ENCODE measurements around the gene B3GLCT.
"Not testable (repeated sequence)": the region's sequence is repeated elsewhere in the genome, so short reads cannot be mapped to it uniquely, and the experiment has no call there.

B3GLCT gene

GRCh38 chr13:31311921-31312320, 112.1 kb downstream of the B3GLCT start:
- no peak for ATAC-seq (replicated peaks)
- peaks cover 21 to 39% of the 10 kb centered on the region in 2 donors for H3K9me3 Mint-ChIP-seq
- H3K27me3 Mint-ChIP-seq, result no peaks in the 10 kb centered on the region
- H3K4me1 Mint-ChIP-seq, result no peaks in the 10 kb centered on the region
- DNase-seq, result no peak
- no peak overlapping the region for H3K27ac Mint-ChIP-seq
- H3K4me3 Mint-ChIP-seq, result no peak overlapping the region
- H3K36me3 Mint-ChIP-seq, result peaks cover 37 to 41% of the 10 kb centered on the region in 2 donors

- no peak for ATAC-seq (replicated peaks)
- Mint-ChIP-seq H3K36me3 (peaks cover 34 to 35% of the 10 kb centered on the region in 2 donors), H3K9me3 (peaks cover 21 to 32% of the 10 kb centered on the region in 2 donors), H3K4me3 (no peak overlapping the region), H3K4me1 (no peaks in the 10 kb centered on the region), H3K27me3 (no peaks in the 10 kb centered on the region), H3K27ac (no peak overlapping the region)
- no peak for DNase-seq
Measured at GRCh38 chr13:31314961-31315360, 115.2 kb downstream of the B3GLCT start.

- no peak overlapping the region for H3K4me3 Mint-ChIP-seq
- DNase-seq (no peak), ATAC-seq (replicated peaks) (peak; percentile 29 to 52)
- no peak overlapping the region for H3K27ac Mint-ChIP-seq
- H3K9me3 Mint-ChIP-seq, result peaks cover 0 to 2% of the 10 kb centered on the region in 2 donors
- no peaks in the 10 kb centered on the region for H3K4me1 Mint-ChIP-seq
- no peaks in the 10 kb centered on the region for H3K27me3 Mint-ChIP-seq
- peaks cover 2 to 11% of the 10 kb centered on the region in 2 donors for H3K36me3 Mint-ChIP-seq
Measured at GRCh38 chr13:31320946-31321345, 121.2 kb downstream of the B3GLCT start.

- Mint-ChIP-seq H3K9me3 (peaks cover 0 to 2% of the 10 kb centered on the region in 2 donors), H3K27me3 (no peaks in the 10 kb centered on the region), H3K4me1 (no peaks in the 10 kb centered on the region), H3K27ac (no peak overlapping the region), H3K4me3 (no peak overlapping the region), H3K36me3 (peaks cover 2 to 11% of the 10 kb centered on the region in 2 donors)
- ATAC-seq (replicated peaks) (peak; percentile 60 to 72), DNase-seq (no peak)
Measured at GRCh38 chr13:31321457-31321856, 121.7 kb downstream of the B3GLCT start.

GRCh38 chr13:31322026-31322425, 122.3 kb downstream of the B3GLCT start:
- peaks cover 6 to 14% of the 10 kb centered on the region in 2 donors for H3K36me3 Mint-ChIP-seq
- no peak for ATAC-seq (replicated peaks)
- no peak for DNase-seq
- no peak overlapping the region for H3K4me3 Mint-ChIP-seq
- H3K27me3 Mint-ChIP-seq, result no peaks in the 10 kb centered on the region
- H3K27ac Mint-ChIP-seq, result no peak overlapping the region
- H3K9me3 Mint-ChIP-seq, result peaks cover 0 to 2% of the 10 kb centered on the region in 2 donors
- H3K4me1 Mint-ChIP-seq, result no peaks in the 10 kb centered on the region

GRCh38 chr13:31322702-31323405, 123.1 kb downstream of the B3GLCT start:
- DNase-seq, result no peak
- no peak overlapping the region for H3K4me3 Mint-ChIP-seq
- ATAC-seq (replicated peaks), result no peak
- H3K27ac Mint-ChIP-seq, result no peak overlapping the region
- no peaks in the 10 kb centered on the region for H3K27me3 Mint-ChIP-seq
- H3K36me3 Mint-ChIP-seq, result peaks cover 6 to 12% of the 10 kb centered on the region in 2 donors
- H3K4me1 Mint-ChIP-seq, result no peaks in the 10 kb centered on the region
- H3K9me3 Mint-ChIP-seq, result peaks cover 0 to 2% of the 10 kb centered on the region in 2 donors

- DNase-seq (no peak), ATAC-seq (replicated peaks) (no peak)
- Mint-ChIP-seq H3K4me1 (no peaks in the 10 kb centered on the region), H3K9me3 (no peaks in the 10 kb centered on the region), H3K4me3 (no peak overlapping the region), H3K36me3 (peaks cover 15 to 21% of the 10 kb centered on the region in 2 donors), H3K27ac (no peak overlapping the region), H3K27me3 (no peaks in the 10 kb centered on the region)
Measured at GRCh38 chr13:31327182-31327860, 127.5 kb downstream of the B3GLCT start.

GRCh38 chr13:31328549-31329235, 128.9 kb downstream of the B3GLCT start:
- H3K9me3 Mint-ChIP-seq, result no peaks in the 10 kb centered on the region
- H3K27ac Mint-ChIP-seq, result no peak overlapping the region
- no peak for ATAC-seq (replicated peaks)
- H3K4me1 Mint-ChIP-seq, result no peaks in the 10 kb centered on the region
- H3K36me3 Mint-ChIP-seq, result peaks cover 15 to 21% of the 10 kb centered on the region in 2 donors
- H3K4me3 Mint-ChIP-seq, result no peak overlapping the region
- no peak for DNase-seq
- H3K27me3 Mint-ChIP-seq, result no peaks in the 10 kb centered on the region

- DNase-seq, result no peak
- peaks cover 13 to 19% of the 10 kb centered on the region in 2 donors for H3K36me3 Mint-ChIP-seq
- peaks cover 2 to 4% of the 10 kb centered on the region in 2 donors for H3K9me3 Mint-ChIP-seq
- no peak overlapping the region for H3K4me3 Mint-ChIP-seq
- no peaks in the 10 kb centered on the region for H3K4me1 Mint-ChIP-seq
- no peaks in the 10 kb centered on the region for H3K27me3 Mint-ChIP-seq
- H3K27ac Mint-ChIP-seq, result no peak overlapping the region
- no peak for ATAC-seq (replicated peaks)
Measured at GRCh38 chr13:31330236-31330635, 130.5 kb downstream of the B3GLCT start.

- Mint-ChIP-seq H3K4me1 (no peaks in the 10 kb centered on the region), H3K9me3 (peaks cover 5% of the 10 kb centered on the region in 2 donors), H3K27ac (no peak overlapping the region), H3K36me3 (peaks cover 13 to 14% of the 10 kb centered on the region in 2 donors), H3K27me3 (peaks cover 0 to 3% of the 10 kb centered on the region in 2 donors), H3K4me3 (no peak overlapping the region)
- DNase-seq (no peak), ATAC-seq (replicated peaks) (no peak)
Measured at GRCh38 chr13:31331068-31331467, 131.3 kb downstream of the B3GLCT start.

- no peak for ATAC-seq (replicated peaks)
- DNase-seq, result no peak
- Mint-ChIP-seq H3K36me3 (peaks cover 6 to 8% of the 10 kb centered on the region in 2 donors), H3K4me1 (no peaks in the 10 kb centered on the region), H3K27me3 (peaks cover 3 to 11% of the 10 kb centered on the region in 2 donors), H3K27ac (no peak overlapping the region), H3K9me3 (peaks cover 17% of the 10 kb centered on the region in 2 donors), H3K4me3 (no peak overlapping the region)
Measured at GRCh38 chr13:31334547-31334946, 134.8 kb downstream of the B3GLCT start.

- H3K27ac Mint-ChIP-seq, result no peak overlapping the region
- H3K4me1 Mint-ChIP-seq, result no peaks in the 10 kb centered on the region
- H3K27me3 Mint-ChIP-seq, result peaks cover 3 to 11% of the 10 kb centered on the region in 2 donors
- ATAC-seq (replicated peaks), result no peak
- peaks cover 5 to 6% of the 10 kb centered on the region in 2 donors for H3K36me3 Mint-ChIP-seq
- DNase-seq, result no peak
- H3K4me3 Mint-ChIP-seq, result no peak overlapping the region
- peaks cover 17% of the 10 kb centered on the region in 2 donors for H3K9me3 Mint-ChIP-seq
Measured at GRCh38 chr13:31334994-31335557, 135.3 kb downstream of the B3GLCT start.

GRCh38 chr13:31339616-31340015, 139.8 kb downstream of the B3GLCT start:
- ATAC-seq (replicated peaks); H3K4me1 Mint-ChIP-seq; H3K36me3 Mint-ChIP-seq; H3K27ac Mint-ChIP-seq; H3K4me3 Mint-ChIP-seq; DNase-seq: not testable (repeated sequence)
- H3K9me3 Mint-ChIP-seq, result peaks cover 24 to 25% of the 10 kb centered on the region in 2 donors
- peaks cover 3 to 11% of the 10 kb centered on the region in 2 donors for H3K27me3 Mint-ChIP-seq

GRCh38 chr13:31340848-31341247, 141.1 kb downstream of the B3GLCT start:
- DNase-seq; H3K27ac Mint-ChIP-seq; H3K4me1 Mint-ChIP-seq; H3K27me3 Mint-ChIP-seq; ATAC-seq (replicated peaks); H3K4me3 Mint-ChIP-seq; H3K36me3 Mint-ChIP-seq: not testable (repeated sequence)
- peaks cover 24 to 26% of the 10 kb centered on the region in 2 donors for H3K9me3 Mint-ChIP-seq
